Mucosa of rectum (tissue), 2 donors: Measurements from ENCODE around the gene ISCA2.
"Not testable (repeated sequence)": the region's sequence is repeated elsewhere in the genome, so short reads cannot be mapped to it uniquely, and the experiment has no call there.

Experiments used
- H3K27ac ChIP-seq, 2 donors: one replicate each; pipeline ENCODE4 v1.7.0; 2013; ENCODE audit warnings: inconsistent platforms in 2 of 2, low read depth in 2 of 2, low read length in 2 of 2
- H3K27me3 ChIP-seq, 2 donors: one replicate each; pipeline ENCODE4 v1.7.0; 2013; ENCODE audit warnings: low read length in 2 of 2; ENCODE audit not compliant: control insufficient read depth in 2 of 2, insufficient read depth in 2 of 2
- H3K36me3 ChIP-seq, 2 donors: one replicate each; pipeline ENCODE4 v1.7.0; 2013; ENCODE audit warnings: low read length in 2 of 2; ENCODE audit not compliant: control insufficient read depth in 2 of 2, insufficient read depth in 2 of 2
- H3K4me1 ChIP-seq, 2 donors: one replicate each; pipeline ENCODE4 v1.7.0; 2013; ENCODE audit warnings: low read length in 2 of 2, mild to moderate bottlenecking in 1 of 2; ENCODE audit not compliant: control insufficient read depth in 2 of 2, insufficient read depth in 2 of 2
- H3K4me3 ChIP-seq, 2 donors: one replicate each; pipeline ENCODE4 v1.7.0; 2013; ENCODE audit warnings: low read length in 2 of 2
- H3K9ac ChIP-seq, 2 donors: one replicate each; pipeline ENCODE4 v1.7.0; 2013; ENCODE audit warnings: low read length in 2 of 2, low read depth in 1 of 2, mild to moderate bottlenecking in 1 of 2
- H3K9me3 ChIP-seq, 2 donors: one replicate each; pipeline ENCODE4 v1.7.0; 2013; ENCODE audit warnings: low read length in 2 of 2; ENCODE audit not compliant: control insufficient read depth in 2 of 2
- donor health status: healthy.
- donor health status: Normal muscosa, but diverticular disease.

Gene ISCA2

DNA sequence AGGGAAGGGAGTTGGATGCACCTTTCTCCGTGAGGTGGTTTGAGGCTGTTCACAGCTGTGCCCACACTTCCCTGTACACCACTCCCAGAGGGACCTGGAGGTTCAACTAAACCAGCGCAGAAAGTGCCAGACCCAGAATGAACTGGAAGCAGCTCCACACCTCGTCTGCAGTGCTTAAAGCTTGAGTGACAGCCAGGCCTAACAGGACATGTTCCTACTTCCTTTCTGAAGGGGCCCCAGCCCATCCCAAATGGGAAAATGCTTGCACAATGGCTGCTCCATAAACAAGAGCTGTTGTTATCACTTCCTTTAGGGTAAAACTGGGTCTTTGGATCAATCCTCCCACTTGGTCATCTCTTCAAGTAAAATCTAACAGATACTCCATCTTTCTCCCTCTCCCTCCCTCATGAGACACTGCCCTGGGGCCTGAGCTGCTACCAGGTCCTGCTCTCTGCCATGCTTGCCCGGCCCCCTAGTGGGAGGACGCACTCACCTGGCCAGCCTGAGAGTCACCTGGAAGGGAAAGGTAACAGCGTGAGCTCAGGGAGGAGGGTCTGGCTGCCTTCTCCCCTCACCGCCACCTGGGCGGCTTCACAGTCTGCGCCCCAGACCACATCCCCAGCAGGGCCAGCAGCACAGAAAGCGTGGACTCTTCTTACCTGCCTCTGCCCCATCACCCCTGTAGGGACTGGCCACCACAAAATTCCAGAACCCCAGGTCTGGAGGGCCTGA, 33.5 kb downstream of the ISCA2 start:
- no peaks in the 10 kb centered on the region for H3K36me3 ChIP-seq
- H3K27ac ChIP-seq: no peak overlapping the region
- no peaks in the 10 kb centered on the region for H3K27me3 ChIP-seq
- H3K9me3 ChIP-seq: no peaks in the 10 kb centered on the region
- H3K4me1 ChIP-seq: no peaks in the 10 kb centered on the region
- H3K4me3 ChIP-seq: no peak overlapping the region
- no peak overlapping the region for H3K9ac ChIP-seq

DNA sequence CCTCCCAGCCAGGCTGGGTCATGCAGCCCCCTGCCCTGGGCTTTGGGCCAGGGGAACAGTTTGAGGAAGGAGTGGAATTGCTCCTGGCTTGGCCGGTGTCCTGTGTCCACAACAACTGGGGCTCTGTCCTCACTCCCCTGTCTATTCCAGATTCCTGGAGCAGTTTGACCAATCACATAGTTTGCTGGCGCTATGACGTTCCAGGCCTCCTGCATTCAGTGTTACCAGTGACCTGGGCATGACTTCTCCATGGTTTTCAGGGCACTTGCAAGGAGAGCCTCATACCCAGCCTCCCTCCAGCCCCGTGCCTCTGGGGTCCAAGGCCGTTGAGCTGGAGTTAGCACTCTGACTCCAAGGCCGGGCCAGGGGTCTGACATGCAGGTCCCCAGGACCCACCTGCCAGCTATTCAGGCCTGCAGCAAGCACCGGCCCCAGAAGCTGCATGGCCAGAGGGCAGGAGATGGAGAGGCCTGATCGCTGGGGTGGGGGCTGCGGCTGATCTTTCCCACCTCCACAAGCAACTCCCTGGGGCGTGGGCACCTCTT, 34.2 kb downstream of the ISCA2 start:
- H3K9me3 ChIP-seq: no peaks in the 10 kb centered on the region
- H3K9ac ChIP-seq: no peak overlapping the region
- H3K27ac ChIP-seq: no peak overlapping the region
- H3K4me3 ChIP-seq: no peak overlapping the region
- no peaks in the 10 kb centered on the region for H3K4me1 ChIP-seq
- H3K27me3 ChIP-seq: no peaks in the 10 kb centered on the region
- no peaks in the 10 kb centered on the region for H3K36me3 ChIP-seq

DNA sequence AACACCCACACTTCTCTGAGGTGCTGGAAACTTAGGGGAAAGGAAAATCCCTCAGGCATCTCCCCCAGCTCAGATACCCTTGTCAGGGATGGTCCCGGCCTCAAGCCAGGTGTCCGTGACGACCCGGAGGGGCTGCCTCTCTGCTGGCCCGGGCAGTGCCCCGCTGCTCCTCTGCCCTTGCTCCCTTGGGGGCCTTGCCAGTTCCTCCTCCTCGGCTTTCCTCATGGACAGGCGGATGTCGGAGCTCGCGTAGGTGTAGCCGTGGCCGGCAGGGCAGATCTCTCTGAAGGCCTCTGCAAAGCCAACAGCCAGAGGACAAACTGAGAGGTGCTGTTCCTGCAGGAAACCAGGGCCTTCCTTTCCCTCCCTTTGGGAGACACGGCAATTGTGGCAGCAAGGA, 34.8 kb downstream of the ISCA2 start:
- Histone ChIP-seq H3K4me1 (no peaks in the 10 kb centered on the region), H3K9me3 (no peaks in the 10 kb centered on the region), H3K27me3 (no peaks in the 10 kb centered on the region), H3K9ac (no peak overlapping the region), H3K36me3 (no peaks in the 10 kb centered on the region), H3K27ac (no peak overlapping the region), H3K4me3 (no peak overlapping the region)

DNA sequence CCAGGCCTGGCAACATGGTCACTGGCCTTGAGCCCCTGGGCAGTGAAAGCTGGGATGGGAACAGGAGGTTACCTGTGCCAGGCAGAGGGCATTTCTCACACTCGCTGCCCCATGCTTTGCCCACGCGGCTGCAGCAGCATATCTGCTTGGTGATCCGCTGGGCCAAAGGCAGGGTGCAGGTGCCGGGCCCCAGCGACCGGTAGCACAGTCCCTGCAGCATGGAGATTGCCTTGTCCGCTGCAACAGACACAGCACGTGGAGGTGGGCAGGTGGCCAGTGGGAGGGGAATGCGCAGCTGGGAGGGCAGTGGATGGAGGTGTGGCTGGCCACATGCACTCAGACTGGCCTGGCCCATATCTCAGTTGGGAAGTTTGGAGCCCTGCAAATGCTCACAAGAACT, 35.3 kb downstream of the ISCA2 start:
- Histone ChIP-seq H3K36me3 (no peaks in the 10 kb centered on the region), H3K27me3 (no peaks in the 10 kb centered on the region), H3K9ac (no peak overlapping the region), H3K27ac (no peak overlapping the region), H3K4me3 (no peak overlapping the region), H3K9me3 (no peaks in the 10 kb centered on the region), H3K4me1 (no peaks in the 10 kb centered on the region)

- H3K27ac ChIP-seq: no peak overlapping the region
- no peaks in the 10 kb centered on the region for H3K4me1 ChIP-seq
- no peak overlapping the region for H3K4me3 ChIP-seq
- no peaks in the 10 kb centered on the region for H3K36me3 ChIP-seq
- no peaks in the 10 kb centered on the region for H3K9me3 ChIP-seq
- no peak overlapping the region for H3K9ac ChIP-seq
- no peaks in the 10 kb centered on the region for H3K27me3 ChIP-seq
Measured at GRCh38 chr14:74531006-74531405, 37.4 kb downstream of the ISCA2 start.

DNA sequence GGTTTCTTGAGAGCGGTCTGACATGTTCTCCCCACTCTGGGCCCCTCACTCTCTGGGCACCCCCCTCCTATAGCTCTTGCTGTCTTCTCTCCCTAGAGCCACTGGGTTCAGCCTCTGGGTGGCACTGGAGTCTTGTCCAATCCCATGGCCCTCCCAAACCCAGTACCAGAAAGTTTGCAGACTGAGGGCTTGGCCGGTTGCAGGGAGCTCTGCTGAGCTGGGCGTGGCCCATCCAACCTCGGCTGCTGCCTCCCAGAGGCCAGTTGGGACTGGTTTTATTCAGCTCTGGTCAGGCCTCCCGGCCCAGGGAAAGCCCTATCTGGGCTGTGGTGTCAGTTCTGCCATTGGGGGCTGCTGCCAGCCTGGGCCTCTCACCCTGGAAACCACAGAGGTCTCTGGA, 37.9 kb downstream of the ISCA2 start:
- Histone ChIP-seq H3K9me3 (no peaks in the 10 kb centered on the region), H3K27ac (no peak overlapping the region), H3K4me3 (no peak overlapping the region), H3K4me1 (no peaks in the 10 kb centered on the region), H3K27me3 (no peaks in the 10 kb centered on the region), H3K9ac (no peak overlapping the region), H3K36me3 (no peaks in the 10 kb centered on the region)

DNA sequence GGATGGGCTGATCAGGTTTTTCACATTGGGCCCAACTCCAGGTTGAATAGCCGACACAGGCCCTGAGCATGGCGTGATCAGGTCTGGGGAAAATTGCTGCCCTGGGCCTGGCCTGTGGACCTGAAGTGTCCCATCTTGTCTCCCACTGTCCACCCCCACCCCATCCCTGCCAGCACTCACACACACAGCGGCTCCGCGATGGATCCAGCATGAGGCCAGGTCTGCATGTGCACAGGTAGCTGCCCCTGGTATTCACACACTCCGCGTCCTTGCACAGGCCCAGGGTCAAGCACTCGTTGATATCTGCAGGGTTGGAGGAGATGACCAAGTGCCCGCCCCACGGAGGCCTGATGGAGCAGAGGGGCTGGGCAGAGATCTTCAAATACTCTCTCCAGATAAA, 38.7 kb downstream of the ISCA2 start:
- Histone ChIP-seq H3K9me3 (no peaks in the 10 kb centered on the region), H3K27ac (no peak overlapping the region)

GRCh38 chr14:74533576-74533975, 40.0 kb downstream of the ISCA2 start:
- Histone ChIP-seq H3K4me1 (no peaks in the 10 kb centered on the region), H3K9ac (no peak overlapping the region), H3K27me3 (no peaks in the 10 kb centered on the region), H3K36me3 (no peaks in the 10 kb centered on the region), H3K9me3 (no peaks in the 10 kb centered on the region), H3K4me3 (no peak overlapping the region), H3K27ac (no peak overlapping the region)

More for the DNA sequence above, 38.7 kb downstream of the ISCA2 start:
- no peak overlapping the region for H3K9ac ChIP-seq
- no peaks in the 10 kb centered on the region for H3K36me3 ChIP-seq
- no peaks in the 10 kb centered on the region for H3K27me3 ChIP-seq
- no peak overlapping the region for H3K4me3 ChIP-seq
- no peaks in the 10 kb centered on the region for H3K4me1 ChIP-seq

GRCh38 chr14:74535756-74536325, 42.3 kb downstream of the ISCA2 start:
- Histone ChIP-seq H3K27me3 (no peaks in the 10 kb centered on the region), H3K9ac (no peak overlapping the region), H3K4me1 (no peaks in the 10 kb centered on the region), H3K9me3 (no peaks in the 10 kb centered on the region), H3K36me3 (no peaks in the 10 kb centered on the region), H3K4me3 (no peak overlapping the region), H3K27ac (no peak overlapping the region)

GRCh38 chr14:74536336-74536735, 42.8 kb downstream of the ISCA2 start:
- not testable (repeated sequence) for H3K36me3 ChIP-seq, H3K4me3 ChIP-seq, H3K9me3 ChIP-seq, H3K9ac ChIP-seq, H3K27ac ChIP-seq, H3K27me3 ChIP-seq, H3K4me1 ChIP-seq
